Uterus (tissue), 2 donors: ENCODE measurements around the gene SP5.

Experiments used
- POLR2A ChIP-seq, 2 donors: fragments of 450-650 bp; IDR thresholded peaks; one replicate each; pipeline ENCODE4 v1.6.1; 2016; ENCODE audit warnings: antibody characterized with exemption in 2 of 2, mild to moderate bottlenecking in 1 of 2, moderate library complexity in 1 of 2
- TF ChIP-seq, protein P1 (sequence below), 4 experiments: fragments of 200-600 bp in 2 of 4; fragments of 450-650 bp in 2 of 4; sonication (generic) in 2 of 4; IDR thresholded peaks; one replicate each; pipeline ENCODE4 v1.5.1; 2016 to 2019; ENCODE audit warnings: antibody characterized with exemption in 4 of 4, mild to moderate bottlenecking in 2 of 4, moderate library complexity in 1 of 4

DNA sequence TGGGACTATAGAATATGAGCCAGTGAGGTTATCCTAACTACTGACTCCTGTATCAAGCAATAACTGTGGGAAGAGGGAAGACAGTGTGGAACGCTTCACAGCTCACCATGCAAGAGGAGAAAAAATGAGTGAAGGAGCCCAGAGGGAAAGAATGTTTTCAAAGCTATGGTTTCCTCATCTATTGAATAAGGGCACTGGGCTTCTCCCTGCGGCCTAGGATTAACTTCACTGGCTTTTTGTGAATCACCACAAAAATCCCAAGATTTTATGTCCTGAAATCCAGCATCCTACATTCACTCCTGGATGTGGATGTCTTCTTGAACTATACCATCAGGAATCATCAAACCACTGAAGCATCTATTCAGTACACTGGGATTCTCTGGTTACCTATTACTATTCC lies 44.5 kb upstream of the SP5 start:
- TF ChIP-seq, protein P1, sequence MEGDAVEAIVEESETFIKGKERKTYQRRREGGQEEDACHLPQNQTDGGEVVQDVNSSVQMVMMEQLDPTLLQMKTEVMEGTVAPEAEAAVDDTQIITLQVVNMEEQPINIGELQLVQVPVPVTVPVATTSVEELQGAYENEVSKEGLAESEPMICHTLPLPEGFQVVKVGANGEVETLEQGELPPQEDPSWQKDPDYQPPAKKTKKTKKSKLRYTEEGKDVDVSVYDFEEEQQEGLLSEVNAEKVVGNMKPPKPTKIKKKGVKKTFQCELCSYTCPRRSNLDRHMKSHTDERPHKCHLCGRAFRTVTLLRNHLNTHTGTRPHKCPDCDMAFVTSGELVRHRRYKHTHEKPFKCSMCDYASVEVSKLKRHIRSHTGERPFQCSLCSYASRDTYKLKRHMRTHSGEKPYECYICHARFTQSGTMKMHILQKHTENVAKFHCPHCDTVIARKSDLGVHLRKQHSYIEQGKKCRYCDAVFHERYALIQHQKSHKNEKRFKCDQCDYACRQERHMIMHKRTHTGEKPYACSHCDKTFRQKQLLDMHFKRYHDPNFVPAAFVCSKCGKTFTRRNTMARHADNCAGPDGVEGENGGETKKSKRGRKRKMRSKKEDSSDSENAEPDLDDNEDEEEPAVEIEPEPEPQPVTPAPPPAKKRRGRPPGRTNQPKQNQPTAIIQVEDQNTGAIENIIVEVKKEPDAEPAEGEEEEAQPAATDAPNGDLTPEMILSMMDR (IDR thresholded peaks at IDR 0.05): no peak
- TF ChIP-seq POLR2A (IDR thresholded peaks at IDR 0.05): no peak
